GM12874 (cell line): ENCODE data around the gene CYB561A3.

Experiments used
- CTCF ChIP-seq: IDR thresholded peaks from 2 replicates; pipeline ENCODE4 v1.5.1; 2011; ENCODE audit warnings: low read depth, mild to moderate bottlenecking, control low read depth, low read length, moderate library complexity; ENCODE audit not compliant: insufficient read depth

The CYB561A3 gene

GRCh38 chr11:61401173-61401572, 39.5 kb upstream of the CYB561A3 start:
- no peak for TF ChIP-seq CTCF

GRCh38 chr11:61392981-61393595, 31.4 kb upstream of the CYB561A3 start:
- TF ChIP-seq CTCF: peak; percentile 26; the same call in 1 of the 2 replicates

- TF ChIP-seq CTCF: no peak
These were observed 28.5 kb upstream of the CYB561A3 start for GRCh38 chr11:61390161-61390560.

GRCh38 chr11:61384271-61385242, 22.9 kb upstream of the CYB561A3 start:
- peak; percentile 55 for TF ChIP-seq CTCF

GRCh38 chr11:61380884-61381283, 19.2 kb upstream of the CYB561A3 start:
- TF ChIP-seq CTCF: no peak

GRCh38 chr11:61378713-61379313, 17.1 kb upstream of the CYB561A3 start:
- no peak for TF ChIP-seq CTCF
